H1 (cell line): ENCODE measurements around the gene ANK2. TPM values are rescaled to one million over a fixed set of nuclear protein-coding genes. Genes with fewer than 3 reads are reported as not detected.

Source experiments
- ATF3 ChIP-seq: IDR thresholded peaks from 2 replicates; pipeline ENCODE4 v1.6.1; 2011; ENCODE audit warnings: low read depth, mild to moderate bottlenecking, low read length; ENCODE audit not compliant: insufficient read depth
- CBX5 ChIP-seq: fragments of 300-800, 300-1000 bp; sonication (generic); IDR thresholded peaks from 2 replicates; pipeline ENCODE4 v1.7.1; 2016; ENCODE audit warnings: antibody characterized with exemption, low read length, low read depth
- CHD7 ChIP-seq: fragments of 300-600 bp; sonication (generic); IDR thresholded peaks from 2 replicates; pipeline ENCODE4 v1.7.1; 2012; ENCODE audit warnings: low read length, moderate library complexity, mild to moderate bottlenecking, inconsistent platforms; ENCODE audit not compliant: insufficient replicate concordance
- CREB1 ChIP-seq: IDR thresholded peaks from 2 replicates; pipeline ENCODE4 v1.6.1; 2012; ENCODE audit warnings: inconsistent platforms
- EGR1 ChIP-seq: IDR thresholded peaks from 2 replicates; pipeline ENCODE4 v1.6.1; 2011; ENCODE audit warnings: low read depth, low read length, borderline replicate concordance
- GTF2F1 ChIP-seq: IDR thresholded peaks from 2 replicates; pipeline ENCODE4 v1.6.1; 2012; ENCODE audit warnings: low read depth, low read length, improper control_type of control experiment, borderline replicate concordance
- KDM1A ChIP-seq: fragments of 200-600, 300-600 bp; sonication (generic); IDR thresholded peaks from 2 replicates; pipeline ENCODE4 v1.7.1; 2016; ENCODE audit warnings: mild to moderate bottlenecking, low read length, borderline replicate concordance
- KDM5A ChIP-seq: fragments of 200-600 bp; IDR thresholded peaks from 2 replicates; pipeline ENCODE4 v1.7.1; 2012; ENCODE audit warnings: mild to moderate bottlenecking, low read length, inconsistent platforms, mixed read lengths
- RFX5 ChIP-seq: IDR thresholded peaks from 2 replicates; pipeline ENCODE4 v1.6.1; 2011; ENCODE audit warnings: low read depth, low read length, improper control_type of control experiment, borderline replicate concordance
- SP1 ChIP-seq: IDR thresholded peaks from 2 replicates; pipeline ENCODE4 v1.6.1; 2011; ENCODE audit warnings: low read depth, low read length
- ZNF274 ChIP-seq: IDR thresholded peaks from 2 replicates; pipeline ENCODE4 v1.7.0; 2012; ENCODE audit warnings: low read length, borderline replicate concordance; ENCODE audit errors: extremely low read depth
- polyA plus RNA-seq, 7 experiments: library from polyadenylated mRNA; depleted of rRNA in 3 of 7; stranded (reverse) in 5 of 7; unstranded in 2 of 7; fragments of >200 nt in 5 of 7; fragments of 200-250 nt in 2 of 7; gene quantifications; 1 replicate in 5 of 7; 2 replicates in 1 of 7; 4 replicates in 1 of 7; pipeline versions ENCODE4 v1.2.1 to v1.2.3, GENCODE V29; 2011 to 2013; ENCODE audit warnings: missing spikeins in 2 of 7, mixed read lengths in 2 of 7
- total RNA-seq: library from RNA; stranded (reverse); fragmentation: NEBNext Ultra II Directional; extraction: Animal tissue kit (Norgen Biotek cat#: 25700); gene quantifications from 2 replicates; pipeline ENCODE4 v1.2.1, GENCODE V29; 2021

Gene ANK2
- total and polyA plus RNA-seq, 2 of the 8 experiments (the other 6 are each of a cell fraction or from before 2014, with no cell fraction given) = 14.2 to 35.1 TPM

GRCh38 chr4:113292371-113293042 lies 243.1 kb downstream of the ANK2 start (continued):
- peak; percentile 55 for TF ChIP-seq CHD7
- TF ChIP-seq ZNF274 = no peak
- no peak for TF ChIP-seq ATF3
- TF ChIP-seq EGR1 = no peak
- TF ChIP-seq KDM1A = no peak
- no peak for TF ChIP-seq GTF2F1
- TF ChIP-seq CREB1 = no peak
- TF ChIP-seq SP1 = peak; percentile 57; the same call in 1 of the 2 replicates
- TF ChIP-seq RFX5 = no peak
- no peak for TF ChIP-seq CBX5
- no peak for TF ChIP-seq KDM5A
